Ovary (tissue), 3 donors: ENCODE measurements around the gene SCART1.
"Not testable (repeated sequence)": the region's sequence is repeated elsewhere in the genome, so short reads cannot be mapped to it uniquely, and the experiment has no call there.

Experiments
- EP300 ChIP-seq: sonication (generic); formaldehyde crosslinking; IDR thresholded peaks from one replicate; pipeline ENCODE4 v1.6.1; 2017; ENCODE audit warnings: antibody characterized with exemption
- POLR2A ChIP-seq: fragments of 450-650 bp; IDR thresholded peaks from one replicate; pipeline ENCODE4 v1.6.1; 2017; ENCODE audit warnings: antibody characterized with exemption, mild to moderate bottlenecking, moderate library complexity
- TF ChIP-seq, protein P1 (sequence below), 3 donors: fragments of 450-650 bp in 2 of 3; fragments of 200-600 bp in 1 of 3; IDR thresholded peaks; one replicate each; pipeline versions ENCODE4 v1.5.1 to v1.8.0; 2016 to 2022; ENCODE audit warnings: antibody characterized with exemption in 3 of 3, mild to moderate bottlenecking in 1 of 3
- donor health status: DM: no; HTN: no; CAD: no.

DNA sequence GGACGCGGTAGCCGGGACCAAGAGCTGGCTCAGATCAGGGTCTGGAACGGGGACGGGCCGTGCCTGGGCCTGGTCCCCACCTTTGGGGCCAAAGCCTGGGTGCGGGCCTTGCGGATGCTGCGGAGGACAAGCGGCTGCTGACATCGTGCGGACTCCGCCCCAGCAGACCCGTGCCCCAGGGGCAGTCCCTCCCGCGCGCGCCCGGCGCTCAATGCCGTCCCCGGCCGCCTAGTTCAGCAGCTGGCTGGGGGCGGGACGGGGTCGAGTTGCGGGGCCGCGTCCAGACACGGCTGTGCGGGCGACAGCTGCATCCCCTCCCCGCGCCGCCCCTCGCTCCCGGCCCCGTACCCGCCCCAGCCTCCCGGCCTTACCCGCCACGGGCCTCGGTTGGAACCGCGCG lies 29.6 kb upstream of the SCART1 start:
- TF ChIP-seq, protein P1, sequence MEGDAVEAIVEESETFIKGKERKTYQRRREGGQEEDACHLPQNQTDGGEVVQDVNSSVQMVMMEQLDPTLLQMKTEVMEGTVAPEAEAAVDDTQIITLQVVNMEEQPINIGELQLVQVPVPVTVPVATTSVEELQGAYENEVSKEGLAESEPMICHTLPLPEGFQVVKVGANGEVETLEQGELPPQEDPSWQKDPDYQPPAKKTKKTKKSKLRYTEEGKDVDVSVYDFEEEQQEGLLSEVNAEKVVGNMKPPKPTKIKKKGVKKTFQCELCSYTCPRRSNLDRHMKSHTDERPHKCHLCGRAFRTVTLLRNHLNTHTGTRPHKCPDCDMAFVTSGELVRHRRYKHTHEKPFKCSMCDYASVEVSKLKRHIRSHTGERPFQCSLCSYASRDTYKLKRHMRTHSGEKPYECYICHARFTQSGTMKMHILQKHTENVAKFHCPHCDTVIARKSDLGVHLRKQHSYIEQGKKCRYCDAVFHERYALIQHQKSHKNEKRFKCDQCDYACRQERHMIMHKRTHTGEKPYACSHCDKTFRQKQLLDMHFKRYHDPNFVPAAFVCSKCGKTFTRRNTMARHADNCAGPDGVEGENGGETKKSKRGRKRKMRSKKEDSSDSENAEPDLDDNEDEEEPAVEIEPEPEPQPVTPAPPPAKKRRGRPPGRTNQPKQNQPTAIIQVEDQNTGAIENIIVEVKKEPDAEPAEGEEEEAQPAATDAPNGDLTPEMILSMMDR (IDR thresholded peaks at IDR 0.05), result not testable (repeated sequence)
- not testable (repeated sequence) for TF ChIP-seq POLR2A, EP300
